ENCODE measurements around the gene HDAC2.
"Not testable (repeated sequence)": the region's sequence is repeated elsewhere in the genome, so short reads cannot be mapped to it uniquely, and the experiment has no call there.

The HDAC2 gene

DNA sequence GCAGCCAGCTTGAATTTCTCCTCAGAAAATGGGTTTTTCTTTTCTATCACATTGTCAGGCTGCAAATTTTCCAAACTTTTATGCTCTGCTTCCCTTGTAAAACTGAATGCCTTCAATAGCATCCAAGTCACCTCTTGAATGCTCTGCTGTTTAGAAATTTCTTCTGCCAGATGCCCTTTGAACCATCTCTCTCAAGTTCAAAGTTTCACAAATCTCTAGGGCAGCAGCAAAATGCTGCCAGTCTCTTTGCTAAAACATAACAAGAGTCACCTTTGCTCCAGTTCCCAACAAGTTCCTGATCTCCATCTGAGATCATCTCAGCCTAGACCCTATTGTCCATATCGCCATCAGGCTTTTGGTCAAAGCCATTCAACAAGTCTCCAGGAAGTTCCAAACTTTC lies 60.7 kb downstream of the HDAC2 start:
- not testable (repeated sequence) for DNase-seq

DNA sequence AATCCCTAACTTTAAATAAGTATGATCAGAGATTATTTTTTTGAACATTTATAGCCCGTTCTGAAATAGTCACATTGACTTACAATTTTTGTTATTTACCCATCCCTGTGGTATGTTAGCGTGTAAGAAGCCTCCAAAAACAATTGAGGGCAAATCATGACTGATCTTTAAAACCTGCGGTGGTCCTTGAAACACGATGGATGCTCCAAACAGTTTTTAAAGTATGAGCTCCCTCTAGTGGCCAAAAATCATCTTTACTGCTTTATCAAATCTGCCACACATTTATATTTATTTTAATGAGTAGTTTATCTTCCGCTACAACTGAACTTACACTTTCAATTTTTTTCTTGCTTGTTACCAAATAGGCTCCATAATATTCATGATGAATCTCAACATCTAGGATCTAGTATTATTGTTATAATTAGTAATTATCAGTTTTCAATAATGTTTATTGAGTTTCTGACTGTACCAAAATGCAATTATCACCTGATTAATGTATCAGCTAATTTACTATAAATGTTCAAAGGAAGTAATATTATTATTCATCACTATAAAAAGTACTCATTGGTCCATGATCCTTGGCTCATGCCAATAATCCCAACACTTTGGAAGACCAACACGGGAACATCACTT lies 61.6 kb downstream of the HDAC2 start:
- peak in 1 of 56 donors; percentile 4 for DNase-seq

- no peak for DNase-seq
These were observed 62.1 kb downstream of the HDAC2 start for GRCh38 chr6:113908801-113909200.

GRCh38 chr6:113907102-113907815 lies 63.7 kb downstream of the HDAC2 start:
- no peak for DNase-seq

DNA sequence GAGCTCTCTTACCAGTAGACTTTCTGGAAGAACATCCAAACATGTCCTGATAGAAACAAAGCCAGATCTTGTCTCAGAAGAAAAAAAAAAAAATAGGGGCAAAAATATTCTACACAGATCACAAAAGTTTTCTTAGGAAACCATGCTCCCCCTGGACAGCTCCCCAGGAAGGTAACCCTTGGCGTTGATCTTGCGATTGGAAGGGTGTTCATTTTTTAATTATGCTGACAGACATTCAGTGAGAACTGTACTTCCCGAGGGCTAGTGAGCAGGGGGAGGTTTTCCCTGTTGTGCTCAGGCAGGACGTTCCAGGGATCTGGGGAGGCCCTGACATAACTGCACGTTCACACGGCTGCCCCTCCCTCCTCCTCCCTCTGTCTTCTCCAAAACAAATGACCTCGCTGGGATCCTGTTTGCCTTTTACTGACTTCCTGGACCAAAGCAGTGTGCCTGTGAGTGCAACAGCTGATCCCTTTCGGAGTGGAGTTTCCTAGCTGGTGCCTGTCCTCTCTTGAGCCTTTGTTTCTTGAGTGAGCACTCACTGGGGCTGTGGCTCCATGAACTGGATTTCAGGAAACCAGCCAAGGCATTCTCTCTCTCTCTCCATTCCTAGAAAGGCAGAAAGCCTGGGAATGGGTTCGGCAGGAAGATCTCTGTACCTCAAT lies 67.2 kb downstream of the HDAC2 start:
- no peak for DNase-seq

DNA sequence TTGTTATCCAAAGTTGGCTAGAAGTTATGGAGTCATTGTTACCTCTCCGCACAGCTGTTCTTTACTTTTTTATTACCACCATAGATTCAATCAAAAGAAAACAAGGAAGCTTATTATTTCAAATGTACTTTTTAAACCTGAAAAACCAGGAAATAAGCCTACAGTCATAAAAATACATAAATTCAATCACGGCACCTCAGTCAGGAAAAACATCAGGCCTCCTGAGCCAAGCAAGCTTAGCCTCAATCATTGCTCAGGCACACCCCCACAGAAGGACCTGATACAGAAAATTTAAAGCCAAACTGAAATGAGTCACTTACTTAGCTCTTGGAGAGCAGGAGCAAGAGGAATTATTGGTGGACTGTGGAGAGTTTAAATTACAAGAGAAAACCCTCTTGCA lies 69.5 kb downstream of the HDAC2 start:
- no peak for DNase-seq

- no peak for DNase-seq
These were observed 76.0 kb downstream of the HDAC2 start for GRCh38 chr6:113894712-113895674.

GRCh38 chr6:113893866-113894265 lies 77.1 kb downstream of the HDAC2 start:
- no peak for DNase-seq

- no peak for DNase-seq
These were observed 77.5 kb downstream of the HDAC2 start for GRCh38 chr6:113893451-113893850.

DNA sequence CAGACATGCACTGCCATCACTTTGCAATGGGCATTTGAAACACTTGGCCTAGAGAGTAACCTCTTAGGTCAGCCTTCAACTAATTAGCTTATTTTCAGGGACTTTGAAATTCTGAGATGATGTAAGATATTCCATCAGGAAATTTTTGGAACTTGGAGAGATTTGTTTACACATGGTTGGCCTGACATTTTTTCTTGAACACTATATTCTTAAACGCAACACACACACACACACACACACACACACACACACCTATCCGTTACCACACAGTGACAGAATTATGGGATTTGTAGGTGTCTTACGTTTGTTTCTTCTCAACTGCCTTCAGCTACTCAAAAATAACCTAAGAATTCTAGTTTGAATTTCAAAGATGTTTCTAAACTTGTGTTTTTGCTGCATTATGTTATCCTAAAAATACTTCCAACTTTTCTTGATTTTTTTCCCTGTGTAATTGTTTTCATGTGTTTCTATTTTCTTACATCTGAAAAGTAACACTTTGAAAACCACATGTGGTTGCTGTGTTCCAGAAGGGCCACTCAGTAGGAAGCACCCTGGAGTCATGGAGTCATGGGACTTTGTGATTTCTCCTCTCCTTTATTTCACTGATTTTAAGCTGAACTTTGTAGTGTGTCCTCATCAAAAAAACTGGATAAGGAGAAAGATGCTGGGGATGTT lies 81.9 kb downstream of the HDAC2 start:
- no peak for DNase-seq

GRCh38 chr6:113888493-113888892 lies 82.5 kb downstream of the HDAC2 start:
- no peak for DNase-seq

DNA sequence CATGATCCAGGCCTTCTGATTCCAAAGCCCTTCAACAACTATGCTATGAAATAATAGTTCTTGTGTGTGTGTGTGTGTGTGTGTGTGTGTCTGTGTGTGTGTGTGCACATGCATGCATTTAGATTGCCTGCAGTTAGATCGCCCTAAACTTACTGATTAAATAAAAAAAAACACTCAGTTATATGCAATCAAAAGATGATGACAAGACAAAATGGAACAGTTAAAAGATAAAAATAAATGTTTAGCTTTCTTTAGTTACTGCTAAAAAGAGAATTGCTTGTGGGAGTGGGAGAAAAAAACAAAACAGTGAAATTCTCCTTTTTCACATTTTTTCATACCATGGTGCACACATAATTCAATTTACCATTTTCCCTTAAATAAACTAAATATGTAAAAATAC lies 84.4 kb downstream of the HDAC2 start:
- DNase-seq = no peak

DNA sequence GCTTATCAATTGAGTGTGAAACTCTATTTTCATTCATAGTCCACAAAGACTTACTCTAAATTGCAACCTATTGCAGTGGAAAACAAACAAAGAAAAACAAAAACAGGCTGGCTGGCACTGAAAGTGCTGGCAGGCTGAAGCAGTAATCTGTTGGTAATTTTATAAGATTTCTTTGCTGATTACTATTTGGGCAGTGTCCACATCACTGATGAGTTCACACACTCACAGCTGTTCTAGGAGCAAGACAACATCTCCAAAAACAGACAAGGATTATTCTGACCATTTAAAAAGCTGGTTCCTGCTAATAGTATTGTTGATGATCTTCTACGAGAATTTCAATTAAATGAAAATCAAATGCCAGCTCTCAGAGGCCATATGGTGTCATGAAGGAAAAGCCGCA lies 86.9 kb downstream of the HDAC2 start:
- no peak for DNase-seq

Measured in nucleus accumbens (tissue), 56 donors.